Peyer's patch (tissue), 4 donors: ENCODE measurements around the gene ZNF467. TPM values are rescaled to one million over a fixed set of nuclear protein-coding genes. Genes with fewer than 3 reads are reported as not detected.

Experiments
- DNase-seq, 3 donors: peaks; one replicate each; pipeline ENCODE4 v3.0.0-alpha.2; 2017 to 2019
- H3K27ac ChIP-seq, 4 donors: fragments of 200-600 bp; sonication (generic); one replicate each; pipeline ENCODE4 v1.5.1; 2016 to 2019
- H3K27me3 ChIP-seq, 2 donors: fragments of 200-600 bp; sonication (generic); one replicate each; pipeline ENCODE4 v1.5.1; 2019
- H3K36me3 ChIP-seq, 3 donors: fragments of 200-600 bp; sonication (generic); one replicate each; pipeline ENCODE4 v1.5.1; 2016 to 2019
- H3K4me1 ChIP-seq, 4 donors: fragments of 200-600 bp; sonication (generic); one replicate each; pipeline ENCODE4 v1.5.1; 2016 to 2019
- H3K4me3 ChIP-seq, 4 donors: fragments of 200-600 bp; sonication (generic); 1 replicate in 3 of 4; 2 replicates in 1 of 4; pipeline ENCODE4 v1.5.1; 2016 to 2019; ENCODE audit warnings: mild to moderate bottlenecking in 1 of 4
- H3K9me3 ChIP-seq, 4 donors: fragments of 200-600 bp; sonication (generic); one replicate each; pipeline ENCODE4 v1.5.1; 2016 to 2019; ENCODE audit warnings: mild to moderate bottlenecking in 1 of 4
- CTCF ChIP-seq, 6 experiments: fragments of 450-650 bp in 4 of 6; fragments of 200-600 bp in 2 of 6; sonication (generic) in 1 of 6; IDR thresholded peaks; one replicate each; pipeline ENCODE4 v1.5.1; 2017 to 2019; ENCODE audit warnings: antibody characterized with exemption in 6 of 6, mild to moderate bottlenecking in 3 of 6, moderate library complexity in 1 of 6
- POLR2A ChIP-seq, 2 donors: fragments of 450-650 bp; IDR thresholded peaks; one replicate each; pipeline ENCODE4 v1.5.1; 2017; ENCODE audit warnings: antibody characterized with exemption in 2 of 2, mild to moderate bottlenecking in 2 of 2, moderate library complexity in 2 of 2
- total RNA-seq, 4 donors: library from RNA; depleted of rRNA; stranded (reverse); fragments of >200 nt; gene quantifications; one replicate each; pipeline ENCODE4 v1.1.0, GENCODE V29; 2016

Gene ZNF467
- total RNA-seq, 4 donors from 2014 or later: 0.35 to 4.7 (median 3.1) TPM

DNA sequence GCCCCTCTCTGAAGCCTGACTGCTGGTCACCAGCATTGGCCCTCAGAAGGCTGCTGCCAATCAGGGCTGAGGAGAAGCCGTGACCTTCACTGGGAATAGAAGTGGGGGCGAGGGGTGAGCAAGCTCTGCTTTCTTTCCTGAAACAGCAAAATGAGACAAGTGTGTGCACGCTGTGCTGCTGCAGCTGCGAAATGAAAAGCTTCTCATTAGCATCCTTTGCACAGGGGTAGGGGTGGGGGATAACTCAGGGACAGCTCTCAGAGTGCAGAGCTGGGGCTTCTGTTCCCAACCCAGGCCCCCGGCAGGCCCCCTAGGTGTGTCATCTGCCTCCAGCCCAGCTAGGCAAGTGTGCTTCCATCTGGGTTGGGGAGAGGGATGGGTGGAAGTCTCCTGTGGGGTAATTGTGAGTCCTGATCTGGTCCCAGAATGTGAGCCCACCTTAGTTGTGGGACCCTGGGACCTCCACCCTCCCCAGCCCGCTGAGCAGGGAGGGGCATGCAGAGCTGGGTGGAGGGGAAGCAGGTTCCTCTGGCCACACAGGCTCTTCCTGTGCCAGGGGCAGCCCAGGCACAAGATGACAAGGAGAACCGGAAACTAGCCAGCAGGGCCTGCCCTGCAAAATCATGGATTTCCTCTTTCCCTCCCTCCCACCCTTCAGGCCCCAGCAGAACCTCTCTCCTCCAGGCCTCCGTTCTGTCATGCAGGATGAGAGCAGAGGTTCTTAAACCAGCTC, 22.2 kb downstream of the ZNF467 start:
- H3K27ac ChIP-seq: no peak overlapping the region
- DNase-seq: no peak
- H3K27me3 ChIP-seq: no peaks in the 10 kb centered on the region
- no peaks in the 10 kb centered on the region for H3K4me1 ChIP-seq
- no peaks in the 10 kb centered on the region for H3K9me3 ChIP-seq
- TF ChIP-seq POLR2A (IDR thresholded peaks at IDR 0.05) (no peak), CTCF (IDR thresholded peaks at IDR 0.05) (no peak)
- H3K4me3 ChIP-seq: no peak overlapping the region
- H3K36me3 ChIP-seq: no peaks in the 10 kb centered on the region

DNA sequence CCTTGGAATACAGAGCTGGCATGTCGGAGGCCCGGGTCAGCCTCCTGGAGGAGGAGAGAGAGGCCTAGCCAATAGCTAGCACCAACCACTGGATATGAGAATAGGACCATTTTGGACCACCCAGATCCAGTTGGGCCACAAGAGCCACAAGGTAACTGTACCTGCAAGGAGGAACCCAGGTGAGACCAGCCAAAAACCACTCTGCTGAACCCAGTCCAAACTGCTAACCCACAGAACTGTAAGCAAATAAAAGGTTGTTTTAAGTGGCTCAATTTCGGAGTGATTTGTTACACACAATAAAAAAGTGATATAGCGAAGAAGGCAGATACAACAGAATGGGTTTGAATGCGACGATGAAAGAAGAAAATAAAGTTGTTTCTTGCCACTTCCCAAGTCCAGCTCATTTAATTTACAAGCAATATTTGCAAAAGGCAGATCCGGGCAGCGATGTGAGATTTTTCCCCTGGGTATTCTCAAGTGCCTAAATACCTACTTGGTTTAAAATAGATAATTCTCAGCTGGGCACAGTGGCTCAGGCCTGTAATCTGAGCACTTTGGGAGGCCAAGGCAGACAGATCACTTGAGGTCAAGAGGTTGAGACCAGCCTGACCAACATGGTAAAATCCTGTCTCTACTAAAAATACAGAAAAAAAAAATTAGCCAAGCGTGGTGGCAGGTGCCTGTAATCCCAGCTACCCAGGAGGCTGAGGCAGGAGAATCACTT, 23.1 kb downstream of the ZNF467 start:
- Histone ChIP-seq H3K36me3 (no peaks in the 10 kb centered on the region), H3K9me3 (no peaks in the 10 kb centered on the region), H3K27ac (no peak overlapping the region), H3K4me3 (no peak overlapping the region), H3K4me1 (no peaks in the 10 kb centered on the region), H3K27me3 (no peaks in the 10 kb centered on the region)
- no peak for DNase-seq
- no peak for TF ChIP-seq POLR2A (IDR thresholded peaks at IDR 0.05)
- TF ChIP-seq CTCF (IDR thresholded peaks at IDR 0.05): no peak

DNA sequence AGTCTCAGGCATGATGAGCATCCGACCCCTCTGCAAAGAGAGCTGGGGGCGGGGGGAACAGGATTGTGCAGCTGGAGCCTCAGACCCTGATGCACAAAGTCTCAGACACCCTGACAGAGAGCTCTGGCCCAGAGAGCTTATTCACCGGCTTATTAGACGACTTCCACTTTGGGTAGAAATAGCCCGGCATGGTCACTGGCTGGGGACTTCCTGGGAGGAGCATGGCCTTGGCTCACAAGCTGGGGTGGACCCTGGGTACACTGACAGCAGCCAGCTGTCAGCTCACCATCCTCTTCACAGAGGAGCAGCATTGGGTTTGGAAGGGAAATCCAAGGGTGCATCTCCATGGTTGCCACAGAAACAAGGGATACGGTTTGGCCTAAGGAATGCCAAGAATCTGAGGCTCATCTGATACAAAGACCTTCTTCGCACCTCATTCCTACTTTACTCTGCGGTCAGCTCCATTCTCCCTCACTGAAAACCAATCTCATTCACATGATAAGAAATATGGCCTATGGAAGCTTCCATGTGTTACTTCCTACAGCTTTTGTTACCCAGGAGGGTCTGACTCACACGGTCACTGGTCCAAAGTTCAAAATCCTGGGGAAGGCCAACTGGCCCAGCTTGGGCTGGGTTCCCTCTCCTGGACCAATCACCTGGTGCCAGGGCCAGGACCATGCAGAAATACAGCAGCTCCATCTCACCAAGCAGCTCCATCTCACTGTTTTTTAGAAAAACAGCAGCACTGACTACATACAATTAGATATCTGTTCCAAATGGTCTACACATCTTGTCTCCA, 25.1 kb downstream of the ZNF467 start:
- no peak for TF ChIP-seq POLR2A (IDR thresholded peaks at IDR 0.05)
- TF ChIP-seq CTCF (IDR thresholded peaks at IDR 0.05): no peak
- no peaks in the 10 kb centered on the region for H3K27me3 ChIP-seq
- H3K4me3 ChIP-seq: no peak overlapping the region
- no peak overlapping the region for H3K27ac ChIP-seq
- no peaks in the 10 kb centered on the region for H3K36me3 ChIP-seq
- H3K4me1 ChIP-seq: no peaks in the 10 kb centered on the region
- no peak for DNase-seq
- H3K9me3 ChIP-seq: no peaks in the 10 kb centered on the region

DNA sequence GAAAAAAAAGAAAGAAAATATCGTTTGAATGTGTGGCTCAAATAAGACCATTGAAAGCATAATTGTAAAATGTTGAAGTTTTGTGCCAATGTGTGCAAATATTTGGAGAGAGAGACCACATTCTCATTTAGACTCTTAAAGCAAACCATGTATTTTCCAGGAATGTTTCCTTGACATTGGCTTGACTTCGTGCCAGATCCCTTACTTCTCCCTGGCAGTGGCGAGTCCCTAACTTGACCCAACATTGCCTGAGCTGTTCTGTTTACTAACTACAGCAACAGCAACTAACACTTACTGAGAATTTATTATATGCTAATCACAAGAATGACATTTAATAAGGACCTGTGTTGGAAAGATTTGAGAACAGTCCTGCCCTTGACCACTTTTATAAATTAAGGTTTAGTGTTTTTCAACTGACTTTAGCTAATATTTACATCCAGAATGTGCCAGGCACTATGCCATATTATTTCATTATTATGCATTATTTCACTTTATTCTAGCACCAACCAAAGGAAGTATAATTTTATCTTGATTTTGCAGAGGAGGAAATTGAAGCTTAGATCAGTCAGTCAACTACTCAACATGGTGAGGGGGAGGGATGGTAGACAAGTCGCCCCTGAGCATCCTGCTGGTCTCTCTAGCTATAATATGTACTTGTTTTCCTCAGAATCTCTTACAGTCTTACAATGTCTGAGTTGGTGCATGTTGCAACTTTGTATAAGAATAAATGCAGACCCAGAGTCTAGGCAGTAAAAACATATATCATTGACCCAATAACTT, 29.7 kb downstream of the ZNF467 start:
- H3K9me3 ChIP-seq: no peaks in the 10 kb centered on the region
- no peak overlapping the region for H3K27ac ChIP-seq
- TF ChIP-seq POLR2A (IDR thresholded peaks at IDR 0.05): no peak
- H3K4me3 ChIP-seq: no peak overlapping the region
- DNase-seq: no peak
- H3K27me3 ChIP-seq: no peaks in the 10 kb centered on the region
- H3K4me1 ChIP-seq: peaks cover 0 to 10% (median 3%) of the 10 kb centered on the region in 4 donors
- no peaks in the 10 kb centered on the region for H3K36me3 ChIP-seq

DNA sequence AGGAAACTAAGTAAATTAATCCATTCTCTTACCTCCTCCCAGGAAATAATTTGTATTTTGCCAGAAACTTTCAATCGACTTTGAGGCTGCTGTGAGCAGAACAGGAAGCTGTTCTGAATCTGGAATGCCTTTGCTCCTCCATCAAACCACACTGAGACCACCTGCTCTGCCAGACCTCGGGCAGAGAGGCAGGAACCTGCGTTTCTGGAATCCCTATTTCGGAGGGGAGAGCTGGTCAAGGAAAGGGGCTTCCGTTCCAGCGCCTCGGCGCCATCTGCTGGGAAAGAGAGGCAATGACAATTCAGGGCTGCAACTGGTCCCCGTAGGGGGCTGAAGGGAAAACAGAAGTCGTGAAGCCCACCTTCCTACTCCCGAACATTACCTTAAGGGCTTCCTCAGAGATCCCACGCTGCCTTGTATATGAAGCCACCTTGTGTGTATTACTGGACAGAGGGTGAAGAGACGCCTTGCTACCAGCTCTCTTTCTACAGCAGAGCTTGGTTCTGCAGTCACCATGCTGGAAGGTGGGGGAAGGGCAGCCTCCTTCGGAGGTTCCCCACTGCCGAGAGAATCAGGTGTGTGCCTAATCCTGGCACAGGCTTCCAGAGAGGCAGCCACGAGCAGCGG, 31.2 kb downstream of the ZNF467 start:
- Histone ChIP-seq H3K27me3 (no peaks in the 10 kb centered on the region), H3K4me3 (peak overlapping the region; percentile 10 to 50 (median 24)), H3K27ac (no peak overlapping the region), H3K9me3 (no peaks in the 10 kb centered on the region), H3K4me1 (peaks cover 0 to 10% (median 3%) of the 10 kb centered on the region in 4 donors), H3K36me3 (no peaks in the 10 kb centered on the region)
- TF ChIP-seq POLR2A (IDR thresholded peaks at IDR 0.05) (no peak), CTCF (IDR thresholded peaks at IDR 0.05) (peak; percentile 58 to 84 (median 70))
- DNase-seq: peak; percentile 58 to 85 (median 65)
